Sciatic nerve (tissue), 2 donors: ENCODE data around the gene EEF2. TPM values are rescaled to one million over a fixed set of nuclear protein-coding genes. Genes with fewer than 3 reads are reported as not detected.
"Not testable (repeated sequence)": the region's sequence is repeated elsewhere in the genome, so short reads cannot be mapped to it uniquely, and the experiment has no call there.

Experiments
- ATAC-seq: fragments of 200-7000 bp; cut with Tn5 transposase; one replicate; pipeline ENCODE4 v1.9.1; 2020; ENCODE audit warnings: mild to moderate bottlenecking, moderate library complexity
- DNase-seq: peaks from one replicate; pipeline ENCODE4 v3.0.0-alpha.2; 2020; ENCODE audit warnings: low spot score
- intact Hi-C: fragments of 100-400 bp; cut with DNase I; formaldehyde crosslinking; loops from one replicate; pipeline ENCODE4 v1.14.2; 2022
- total RNA-seq: library from RNA; stranded (reverse); fragmentation: NEBNext Ultra II Directional; extraction: Animal tissue kit (Norgen Biotek cat#: 25700); gene quantifications from one replicate; pipeline ENCODE4 v1.2.1, GENCODE V29; 2021
- donor health status: DM: no; HTN: no; CAD: no.
- donor health status: DM: no; HTN: no; CAD: no.

The EEF2 gene
- total RNA-seq, 1 donor from 2014 or later = 1,381 TPM

DNA sequence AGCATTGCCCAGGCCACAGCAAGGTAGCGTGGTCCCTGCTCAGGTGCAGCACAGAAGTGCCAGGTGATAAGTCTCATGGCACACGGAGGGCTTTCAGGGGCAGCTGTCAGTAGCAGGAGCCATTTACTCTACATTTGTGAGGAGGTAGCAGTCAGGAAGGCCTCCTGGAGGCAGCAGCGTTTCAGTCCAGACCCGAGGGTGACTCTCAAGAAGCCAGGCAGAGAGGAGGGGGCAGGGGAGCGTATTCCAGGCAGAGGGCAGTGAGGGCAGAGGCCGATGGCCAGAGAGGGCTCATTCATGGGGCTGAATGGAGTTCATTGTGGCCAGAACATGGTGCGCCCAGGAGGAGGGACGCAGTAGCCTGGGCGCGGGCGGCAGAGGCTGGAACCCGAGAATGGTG is 31.2 kb upstream of the EEF2 start:
- intact Hi-C loops = no loop called here
- peak; percentile 47 for ATAC-seq
- DNase-seq = no peak

DNA sequence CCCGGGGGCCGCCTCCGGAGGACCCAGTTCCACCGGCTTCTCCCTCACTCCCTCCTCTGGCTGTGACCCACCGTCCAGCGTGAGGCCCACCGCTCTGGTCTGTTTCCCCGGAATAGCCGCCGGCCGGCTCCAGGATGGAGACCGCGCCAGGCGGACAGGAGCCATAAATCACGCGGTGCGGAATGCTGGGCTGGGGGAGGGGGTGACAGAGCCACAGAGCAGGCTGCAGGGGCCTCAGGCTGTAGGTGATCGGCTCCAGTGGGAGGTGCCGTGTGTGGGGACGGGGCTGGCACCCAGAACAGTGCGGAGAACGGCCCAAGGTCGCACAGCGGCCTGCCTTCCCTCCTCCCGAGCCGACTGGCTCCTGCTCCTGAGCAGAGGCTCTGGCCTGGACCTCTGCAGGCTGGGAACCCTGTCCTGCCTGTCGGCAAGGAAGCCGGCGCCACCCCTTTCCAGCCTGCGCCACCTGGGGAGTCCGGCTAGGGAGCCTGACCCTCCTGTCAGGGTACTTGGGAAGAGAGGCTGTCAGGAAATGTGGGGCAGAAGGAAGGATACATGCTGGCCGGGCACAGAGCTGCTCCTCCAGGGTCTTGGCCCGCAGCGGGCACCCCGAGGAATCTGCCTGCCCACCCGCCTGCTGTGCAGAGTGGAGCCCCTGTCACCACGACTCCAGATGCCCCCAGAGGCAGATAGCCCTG is 30.6 kb upstream of the EEF2 start:
- DNase-seq (no peak), ATAC-seq (peak; percentile 11)
- intact Hi-C loops = no loop called here

DNA sequence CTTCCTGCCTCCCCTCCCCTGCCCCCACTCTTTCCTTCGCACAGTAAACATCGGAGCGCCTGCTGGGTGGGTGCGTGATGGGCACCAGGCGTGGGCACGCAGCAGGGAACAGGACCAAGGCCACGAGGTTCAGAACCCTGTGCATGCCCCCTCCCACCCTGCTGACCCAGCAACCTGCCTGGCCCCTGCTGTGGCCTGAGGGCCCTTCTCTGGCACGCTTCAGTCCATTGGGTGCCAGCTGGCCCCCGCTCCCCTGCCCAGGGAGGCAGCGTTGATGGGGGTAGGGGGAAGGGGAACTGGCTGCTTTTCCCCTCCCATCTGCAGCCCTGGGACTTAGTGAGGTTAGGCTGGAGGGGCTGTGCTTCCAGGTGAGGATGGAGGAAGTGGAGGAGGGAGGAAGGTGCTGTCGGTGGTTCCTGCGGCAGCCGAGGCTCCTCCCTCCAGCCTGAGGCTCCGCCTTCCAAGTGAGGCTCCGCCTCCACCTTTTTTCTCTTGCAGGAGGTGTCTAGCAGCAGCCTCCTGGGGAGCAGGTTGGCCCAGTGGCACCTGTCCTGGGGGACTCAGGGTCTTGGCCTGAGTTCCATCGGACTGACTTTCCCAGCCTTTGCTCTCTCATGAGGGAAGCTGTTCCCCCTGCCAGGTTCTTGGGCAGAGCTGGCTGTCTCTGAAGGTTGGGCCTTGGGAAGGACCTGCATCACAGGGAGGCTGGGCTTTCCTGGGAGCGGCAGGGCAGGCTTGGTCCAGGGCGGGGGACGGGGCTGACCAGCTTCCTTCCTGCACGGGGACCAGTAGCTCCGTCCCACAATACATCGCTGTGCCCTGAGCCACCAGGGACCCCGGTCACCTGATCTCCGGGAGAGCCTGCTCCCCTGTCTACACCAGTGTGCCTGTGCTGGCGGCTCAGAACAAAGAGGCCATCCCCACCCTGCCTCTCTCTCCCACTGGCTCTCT is 29.6 kb upstream of the EEF2 start:
- intact Hi-C loops = loop anchor here (5.0 kb wide), 1 partner anchor 37 kb away; no protein-coding TSS in a partner anchor
- no peak for DNase-seq
- ATAC-seq = peak; percentile 56

DNA sequence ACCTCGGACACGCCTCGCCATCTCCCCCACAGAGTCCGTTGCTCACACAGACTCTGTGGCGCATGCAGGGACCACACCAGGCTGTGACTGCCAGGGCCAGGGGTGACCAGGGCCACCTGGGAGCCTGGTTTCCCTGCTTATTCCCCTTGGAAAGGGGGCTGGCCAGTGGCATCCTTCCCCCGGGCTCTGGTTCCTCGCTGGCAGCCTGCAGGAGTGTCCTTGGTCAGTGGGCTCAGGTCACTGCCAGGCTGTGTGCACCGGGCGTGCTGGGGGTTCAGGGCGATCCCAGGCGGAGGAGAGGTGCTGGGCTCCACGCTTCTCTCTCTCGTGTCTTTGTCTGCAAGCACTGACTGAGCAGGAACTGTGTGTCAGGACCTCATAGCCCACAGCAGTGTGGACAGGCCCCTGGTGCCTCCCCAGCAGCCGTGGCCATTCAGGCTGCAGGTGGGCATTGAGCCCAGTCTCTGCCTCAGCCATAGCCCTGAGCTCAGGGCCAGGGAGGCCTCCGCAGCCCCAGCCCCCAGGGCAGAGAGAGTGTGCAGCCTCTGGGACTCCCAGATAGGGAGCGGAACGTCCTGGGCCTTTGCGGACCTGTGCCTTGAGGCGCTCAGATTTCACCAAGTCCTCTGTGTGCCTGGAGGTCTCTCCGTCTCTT is 28.8 kb upstream of the EEF2 start:
- DNase-seq = no peak
- peak; percentile 2 for ATAC-seq
- intact Hi-C loops = loop anchor here (5.0 kb wide), 1 partner anchor 38 kb away; no protein-coding TSS in a partner anchor

DNA sequence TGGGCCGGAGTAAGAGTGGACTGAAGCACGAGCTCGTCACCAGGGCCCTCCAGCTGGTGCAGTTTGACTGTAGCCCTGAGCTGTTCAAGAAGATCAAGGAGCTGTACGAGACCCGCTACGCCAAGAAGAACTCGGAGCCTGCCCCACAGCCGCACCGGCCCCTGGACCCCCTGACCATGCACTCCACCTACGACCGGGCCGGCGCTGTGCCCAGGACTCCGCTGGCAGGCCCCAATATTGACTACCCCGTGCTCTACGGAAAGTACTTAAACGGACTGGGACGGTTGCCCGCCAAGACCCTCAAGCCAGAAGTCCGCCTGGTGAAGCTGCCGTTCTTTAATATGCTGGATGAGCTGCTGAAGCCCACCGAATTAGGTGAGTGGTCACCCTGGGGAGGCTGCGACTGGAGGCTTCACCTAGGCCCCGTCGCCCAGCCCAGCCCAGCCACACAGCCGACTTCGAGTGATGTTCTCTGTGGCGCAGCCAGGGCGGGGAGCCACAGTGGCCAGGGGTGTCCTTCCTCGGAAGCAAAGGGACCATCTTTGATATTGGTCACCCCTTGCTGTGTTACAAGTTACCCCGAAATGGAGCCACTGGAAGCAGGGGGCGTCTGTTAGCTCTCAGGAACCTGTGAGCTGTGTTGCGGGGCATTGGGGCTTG is 27.8 kb upstream of the EEF2 start:
- DNase-seq = no peak
- ATAC-seq = no peak
- intact Hi-C loops = loop anchor here (5.0 kb wide), 1 partner anchor 39 kb away; no protein-coding TSS in a partner anchor

DNA sequence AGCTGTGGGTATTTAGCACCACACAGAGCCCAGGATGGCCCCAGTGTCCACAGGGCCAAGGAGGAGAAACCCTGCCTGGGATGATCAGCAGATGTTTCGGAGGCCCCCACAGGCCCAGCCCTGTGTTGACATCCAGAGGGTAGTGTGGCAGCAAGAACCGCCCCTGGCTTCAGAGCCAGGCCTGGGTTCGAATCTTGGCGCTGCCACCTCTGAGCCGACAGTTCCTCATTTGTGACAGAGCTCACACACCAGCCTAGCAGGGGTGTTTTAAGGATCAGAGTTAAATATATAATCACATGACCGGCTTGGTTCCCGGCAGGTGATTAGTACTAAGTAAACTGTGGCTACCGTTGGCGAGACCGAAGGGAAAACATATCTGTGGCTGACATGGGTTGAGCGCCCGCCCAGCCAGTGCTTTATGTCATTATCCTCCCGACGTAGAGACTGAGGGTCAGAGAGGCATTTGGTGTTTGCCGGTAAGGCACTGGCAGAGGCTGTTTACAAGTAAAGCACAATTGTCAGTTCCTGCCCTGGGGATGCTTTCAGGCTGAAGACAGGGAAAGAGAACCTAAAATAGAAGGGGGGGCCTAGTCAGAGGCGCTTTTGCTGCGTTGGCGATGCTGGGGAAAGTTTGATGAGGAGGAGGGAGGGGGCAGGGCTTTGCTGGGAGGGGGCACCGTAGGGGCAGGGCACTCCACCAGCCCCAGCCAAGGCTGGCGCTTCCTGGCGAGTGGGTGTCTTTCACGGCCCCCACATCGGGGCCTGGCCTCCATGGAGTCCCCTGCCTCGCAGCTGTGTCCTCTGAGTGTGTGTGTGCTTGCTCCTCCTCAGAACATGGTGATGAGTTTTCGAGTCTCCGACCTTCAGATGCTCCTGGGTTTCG is 27.1 kb upstream of the EEF2 start:
- intact Hi-C loops = loop anchor here (5.0 kb wide), 1 partner anchor 40 kb away; no protein-coding TSS in a partner anchor
- DNase-seq = no peak
- ATAC-seq = no peak

DNA sequence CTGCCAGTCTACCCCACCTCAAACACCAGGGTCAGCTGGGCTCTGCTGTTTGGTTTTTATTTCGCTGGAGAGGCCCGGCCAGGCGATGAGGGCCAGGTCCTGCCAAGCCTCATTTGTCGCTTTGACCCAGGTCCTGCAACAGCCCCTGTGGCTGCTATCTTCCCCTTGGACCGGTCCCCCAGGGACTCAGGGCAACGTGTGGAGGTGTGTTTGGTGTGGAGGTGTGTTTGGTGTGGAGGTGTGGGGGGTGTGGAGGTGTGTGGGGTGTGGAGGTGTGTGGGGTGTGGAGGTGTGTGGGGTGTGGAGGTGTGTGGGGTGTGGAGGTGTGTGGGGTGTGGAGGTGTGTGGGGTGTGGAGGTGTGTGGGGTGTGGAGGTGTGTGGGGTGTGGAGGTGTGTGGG is 26.2 kb upstream of the EEF2 start:
- intact Hi-C loops = loop anchor here (5.0 kb wide), 1 partner anchor 41 kb away; no protein-coding TSS in a partner anchor
- ATAC-seq, DNase-seq: not testable (repeated sequence)

DNA sequence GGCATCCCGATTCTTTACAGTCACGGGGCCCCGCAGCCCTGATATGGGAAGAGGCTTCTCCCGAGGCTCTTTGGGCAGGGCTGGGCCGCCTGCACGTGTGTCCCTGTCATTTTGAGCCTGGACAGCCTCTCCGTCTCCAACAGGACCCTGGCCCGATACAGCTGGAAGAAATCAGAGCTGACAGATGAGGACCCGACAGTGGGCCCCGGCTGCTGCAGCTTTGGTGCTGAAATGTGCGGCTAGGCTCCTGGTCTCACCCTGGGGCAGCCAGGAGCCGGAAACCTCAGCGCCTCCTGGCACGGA is 25.5 kb upstream of the EEF2 start:
- ATAC-seq (no peak), DNase-seq (no peak)
- intact Hi-C loops = loop anchor here (5.0 kb wide), 1 partner anchor 42 kb away; no protein-coding TSS in a partner anchor

DNA sequence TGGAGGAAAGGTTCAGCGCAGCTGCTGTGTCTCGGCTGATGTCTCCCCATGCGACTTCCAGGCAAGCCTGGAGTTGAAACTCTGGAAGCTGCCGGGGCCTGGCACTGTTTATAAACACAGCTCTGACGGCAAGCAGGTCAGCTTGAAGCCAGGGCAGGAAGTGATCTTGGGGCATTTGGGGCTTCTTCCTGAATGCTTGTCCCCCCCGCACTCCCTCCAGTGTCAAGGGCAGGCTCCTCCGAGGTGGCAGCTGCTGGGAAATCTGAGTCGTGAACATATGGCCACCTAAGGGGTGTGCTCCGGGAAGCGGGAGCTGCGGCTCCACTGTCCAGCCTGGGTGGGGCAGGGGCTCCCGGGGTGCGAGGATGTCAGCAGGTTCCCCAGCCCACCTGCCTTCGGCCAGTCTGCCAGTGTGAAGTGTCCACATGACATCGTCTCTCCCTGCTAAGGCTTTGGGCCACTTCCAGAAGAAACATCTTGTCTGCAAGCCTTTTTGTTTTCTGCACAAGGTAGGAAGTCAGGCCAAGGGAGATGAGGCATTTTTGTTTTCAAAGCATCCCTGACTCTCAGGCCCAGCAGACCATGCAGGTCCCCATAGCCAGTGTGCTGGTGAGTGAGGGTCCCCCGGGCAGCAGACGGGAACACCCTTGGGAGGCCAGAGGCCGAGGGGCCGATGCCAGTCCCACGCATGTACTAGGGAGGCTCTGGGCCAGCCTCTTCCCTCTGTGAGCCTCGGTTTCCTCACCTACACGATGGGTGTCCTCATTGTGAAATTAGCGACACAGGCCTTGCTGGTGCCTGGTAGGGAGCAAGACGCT is 24.9 kb upstream of the EEF2 start:
- intact Hi-C loops = loop anchor here (5.0 kb wide), 1 partner anchor 42 kb away; no protein-coding TSS in a partner anchor
- ATAC-seq (no peak), DNase-seq (no peak)

DNA sequence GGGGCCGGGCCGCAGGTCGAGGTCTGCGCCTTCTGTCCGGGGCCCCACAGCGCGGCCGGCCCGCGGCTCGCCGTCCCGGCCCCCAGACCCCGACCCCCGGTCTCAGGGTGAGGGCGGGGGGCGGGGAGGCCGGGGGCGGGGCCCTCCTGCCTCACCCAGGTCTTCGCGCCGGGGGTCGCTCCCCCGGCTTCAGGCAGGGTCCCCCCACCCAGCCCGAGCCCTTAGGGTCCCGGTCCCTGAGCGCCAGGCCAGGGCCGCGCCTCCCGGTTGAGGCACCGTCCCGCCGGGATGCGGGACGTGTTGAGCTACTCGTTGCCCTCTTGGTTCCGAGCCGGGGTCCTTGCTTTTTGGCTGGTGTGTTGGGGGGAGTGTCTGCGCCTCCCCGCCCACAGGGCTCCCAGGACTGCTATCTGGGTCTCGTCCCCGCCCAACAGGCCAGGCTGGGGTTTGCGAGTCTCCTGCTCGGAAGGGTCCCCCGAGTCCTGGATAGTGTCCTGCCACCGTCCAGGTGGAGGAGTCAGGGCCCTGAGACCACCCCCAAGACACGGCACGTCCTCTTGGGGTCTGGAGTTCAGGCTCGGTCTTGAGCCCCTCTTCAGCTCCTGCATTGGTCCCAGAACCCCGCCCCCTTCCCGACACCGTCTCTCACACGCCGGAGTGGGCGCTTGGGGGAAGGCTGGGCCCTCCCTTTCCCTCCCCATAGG is 22.7 kb upstream of the EEF2 start:
- intact Hi-C loops = no loop called here
- no peak for DNase-seq
- ATAC-seq = peak; percentile 4

DNA sequence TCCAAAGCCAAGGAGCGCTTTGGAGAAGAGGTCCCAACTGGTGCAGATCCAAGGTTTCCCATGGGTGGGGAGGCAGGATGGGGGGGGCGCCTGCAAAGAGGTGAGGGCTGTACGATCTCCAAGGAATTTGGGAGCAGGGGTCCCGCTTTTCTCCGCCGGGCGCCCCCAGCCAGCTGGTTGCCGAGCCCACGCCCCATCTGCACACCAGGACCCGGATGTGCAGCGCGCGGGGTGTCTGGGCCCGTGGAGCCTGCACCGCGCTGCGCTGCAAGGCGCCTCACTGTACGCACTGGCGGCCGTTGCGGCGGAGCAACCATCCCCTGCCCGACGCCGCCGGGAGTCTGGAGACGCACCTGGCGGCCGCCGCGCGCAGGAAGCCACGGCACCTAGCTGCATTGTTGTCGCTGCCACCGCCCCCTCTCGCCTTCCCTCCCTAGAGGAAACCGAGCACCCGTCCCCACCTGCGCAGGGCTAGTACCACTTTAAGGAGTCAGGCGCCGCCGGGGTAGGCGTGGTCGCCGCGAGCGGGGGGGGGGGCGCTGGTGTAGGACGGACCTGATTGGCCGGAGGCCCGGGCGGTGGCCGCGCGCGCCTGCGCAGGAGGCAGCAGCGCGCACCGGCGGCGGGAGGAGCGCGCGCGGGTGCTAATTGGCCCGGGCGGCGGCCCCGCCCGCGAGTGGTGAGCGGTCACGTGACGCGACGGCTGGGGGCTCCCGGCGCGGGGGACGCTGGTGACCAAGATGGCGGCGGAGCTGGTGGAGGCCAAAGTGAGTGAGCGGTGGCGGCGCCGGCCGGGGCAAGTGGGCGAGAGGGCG is 22.0 kb upstream of the EEF2 start, which contains the start of gene PIAS4:
TSS of gene PIAS4 (plus strand) at position 716 of the 815 bp plus-strand sequence. CDS start at position 741, 25 bp downstream.
- peak; percentile 97 for DNase-seq
- intact Hi-C loops = no loop called here
- ATAC-seq = peak; percentile 94

DNA sequence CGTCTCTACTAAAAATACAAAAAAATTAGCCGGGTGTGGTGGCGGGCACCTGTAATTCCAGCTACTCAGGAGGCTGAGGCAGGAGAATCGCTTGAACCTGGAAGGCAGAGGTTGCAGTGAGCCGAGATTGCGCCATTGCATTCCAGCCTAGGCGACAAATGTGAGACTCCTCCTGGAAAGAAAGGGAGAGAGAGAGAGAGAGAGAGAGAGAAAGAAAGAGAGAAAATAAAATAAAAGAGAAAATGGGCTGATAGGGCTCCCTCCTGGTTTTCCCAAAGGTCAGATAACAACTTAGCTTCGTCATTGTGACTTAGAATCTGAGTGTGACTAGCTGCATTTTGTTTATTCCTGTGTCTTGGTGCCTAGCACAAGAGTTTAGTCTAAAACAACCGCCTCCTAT is 20.2 kb upstream of the EEF2 start:
- DNase-seq, intact Hi-C loops, ATAC-seq: not testable (repeated sequence)

DNA sequence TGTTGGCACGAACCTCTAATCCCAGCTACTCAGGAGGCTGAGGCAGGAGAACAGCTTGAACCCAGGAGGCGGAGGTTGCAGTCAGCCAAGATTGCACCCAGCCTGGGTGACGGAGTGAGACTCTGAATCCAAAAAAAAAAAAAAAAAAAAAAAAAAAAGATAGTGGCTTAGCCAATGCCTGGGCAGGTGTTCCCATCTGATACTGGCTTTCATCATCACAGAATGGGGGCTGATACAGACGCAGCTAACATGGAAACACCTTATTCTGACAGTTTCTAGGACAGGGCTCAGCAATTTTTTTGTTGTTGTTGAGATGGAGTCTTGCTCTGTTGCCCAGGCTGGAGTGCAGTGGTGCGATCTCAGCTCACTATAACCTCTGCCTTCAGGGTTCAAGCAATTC is 15.5 kb upstream of the EEF2 start:
- ATAC-seq, DNase-seq, intact Hi-C loops: not testable (repeated sequence)

DNA sequence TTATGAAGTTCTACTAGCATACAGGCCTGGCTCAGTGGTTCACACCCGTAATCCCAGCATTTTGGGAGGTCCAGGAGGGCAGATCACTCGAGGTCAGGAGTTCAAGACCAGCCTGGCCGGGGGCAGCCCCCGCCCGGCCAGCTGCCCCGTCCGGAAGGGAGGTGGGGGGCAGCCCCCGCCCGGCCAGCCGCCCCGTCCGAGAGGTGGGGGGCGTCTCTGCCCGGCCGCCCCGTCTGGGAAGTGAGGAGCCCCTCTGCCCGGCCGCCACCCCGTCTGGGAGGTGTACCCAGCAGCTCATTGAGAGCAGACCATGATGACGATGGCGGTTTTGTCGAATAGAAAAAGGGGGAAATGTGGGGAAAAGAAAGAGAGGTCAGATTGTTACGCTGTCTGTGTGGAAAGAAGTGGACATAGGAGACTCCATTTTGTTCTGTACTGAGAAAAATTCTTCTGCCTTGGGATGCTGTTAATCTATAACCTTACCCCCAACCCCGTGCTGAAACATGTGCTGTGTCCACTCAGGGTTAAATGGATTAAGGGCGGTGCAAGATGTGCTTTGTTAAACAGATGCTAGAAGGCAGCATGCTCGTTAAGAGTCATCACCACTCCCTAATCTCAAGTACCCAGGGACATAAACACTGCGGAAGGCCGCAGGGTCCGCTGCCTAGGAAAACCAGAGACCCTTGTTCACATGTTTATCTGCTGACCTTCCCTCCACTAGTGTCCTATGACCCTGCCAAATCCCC is 13.6 kb upstream of the EEF2 start:
- DNase-seq, ATAC-seq, intact Hi-C loops: not testable (repeated sequence)

DNA sequence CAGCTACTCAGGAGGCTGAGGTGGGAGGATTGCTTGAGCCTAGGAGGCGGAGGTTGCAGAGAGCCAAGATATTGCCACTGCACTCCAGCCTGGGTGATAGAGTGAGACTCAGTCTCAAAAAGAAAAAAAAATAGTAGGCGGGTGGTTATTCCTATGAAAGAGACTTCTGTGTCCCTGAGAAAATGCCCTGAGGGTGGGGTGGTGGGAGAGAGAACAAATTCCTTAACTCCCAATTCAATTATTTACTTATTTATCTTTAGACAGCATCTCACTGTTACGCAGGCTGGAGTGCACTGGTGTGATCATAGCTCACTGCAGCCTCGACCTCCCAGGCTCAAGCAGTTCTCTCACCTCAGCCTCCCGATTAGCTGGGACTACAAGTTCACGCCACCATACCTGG is 10.3 kb upstream of the EEF2 start:
- DNase-seq (no peak), ATAC-seq (peak; percentile 20)
- intact Hi-C loops = no loop called here
